Measurements from ENCODE around the gene COPE. TPM values are rescaled to one million over a fixed set of nuclear protein-coding genes. Genes with fewer than 3 reads are reported as not detected.

The COPE gene
- total and polyA plus RNA-seq, 2 donors (not counting 1 experiment from before 2014, with no cell fraction given) = 154 to 279 TPM

DNA sequence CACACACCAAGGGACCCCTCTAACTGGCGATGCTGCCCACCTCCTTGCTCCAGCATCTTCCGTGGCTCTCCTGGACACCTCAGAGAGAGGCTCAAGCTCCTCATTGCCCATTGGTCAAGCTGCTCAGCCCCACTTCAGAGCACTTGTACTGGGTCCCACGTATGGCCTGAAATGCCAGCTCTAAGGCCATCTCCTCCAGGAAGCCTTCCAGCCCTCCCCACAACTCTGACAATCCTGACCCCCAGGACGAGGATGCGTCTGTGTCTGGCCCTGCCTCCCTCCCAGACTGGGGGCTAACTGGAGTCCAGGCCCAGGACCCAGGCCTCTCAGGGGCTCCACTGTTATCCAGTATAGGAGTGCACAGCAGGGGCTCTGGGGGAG is 29.8 kb upstream of the COPE start:
- Histone ChIP-seq H3K27ac (ENCODE audit: low read length in 2 of 2) (no peak overlapping the region), H3K9me3 (ENCODE audit: control extremely low read depth in 1 of 3, control insufficient read depth in 2 of 3, insufficient read depth in 1 of 3, low read length in 2 of 3) (no peaks in the 10 kb centered on the region), H3K79me2 (ENCODE audit: control insufficient read depth, insufficient read depth, low read length) (no peaks in the 10 kb centered on the region), H3K4me2 (replicated peaks; ENCODE audit: low read depth, low read length, poor library complexity, severe bottlenecking) (no peak overlapping the region), H2AFZ (ENCODE audit: insufficient read depth, low read depth, low read length, poor library complexity, severe bottlenecking) (no peak overlapping the region), H3K9ac (ENCODE audit: low read length) (no peak overlapping the region), H3K4me1 (ENCODE audit: control insufficient read depth in 2 of 2, insufficient read depth in 2 of 2, low read length in 2 of 2) (peaks cover 6 to 34% of the 10 kb centered on the region in 2 donors), H3K4me3 (ENCODE audit: control extremely low read depth in 1 of 5, extremely low read depth in 1 of 5, insufficient read depth in 1 of 5, low read depth in 2 of 5, low read length in 4 of 5) (no peak overlapping the region), H3K36me3 (replicated peaks in 1 of 2; ENCODE audit: control extremely low read depth in 1 of 2, control insufficient read depth in 1 of 2, extremely low read depth in 1 of 2, insufficient read depth in 2 of 2, low read length in 1 of 2) (no peaks in the 10 kb centered on the region), H3K27me3 (replicated peaks in 1 of 4; ENCODE audit: control extremely low read depth in 1 of 4, control insufficient read depth in 3 of 4, insufficient read depth in 4 of 4, low read length in 3 of 4) (peaks cover 0 to 3% (median 0%) of the 10 kb centered on the region in 4 experiments), H4K20me1 (ENCODE audit: control insufficient read depth, insufficient read depth, low read length, poor library complexity, severe bottlenecking) (no peaks in the 10 kb centered on the region)
- ChIA-PET POLR2A (no interaction called here), CTCF (interaction anchor here (0.7 kb wide), 1 partner anchor 12 kb away, joined by 3 read pairs; no protein-coding TSS in a partner anchor)
- Mint-ChIP-seq H3K9me3 (ENCODE audit: insufficient read depth) (no peaks in the 10 kb centered on the region), H3K27ac (no peak overlapping the region), H3K4me1 (peaks cover 19% of the 10 kb centered on the region), H3K4me3 (no peak overlapping the region), H3K27me3 (peaks cover 8% of the 10 kb centered on the region)
- ATAC-seq (ENCODE audit: low read depth) (no peak), DNase-seq (no peak)
- intact Hi-C loops (cut with micrococcal nuclease) = no loop called here
- TF ChIP-seq, protein P1, sequence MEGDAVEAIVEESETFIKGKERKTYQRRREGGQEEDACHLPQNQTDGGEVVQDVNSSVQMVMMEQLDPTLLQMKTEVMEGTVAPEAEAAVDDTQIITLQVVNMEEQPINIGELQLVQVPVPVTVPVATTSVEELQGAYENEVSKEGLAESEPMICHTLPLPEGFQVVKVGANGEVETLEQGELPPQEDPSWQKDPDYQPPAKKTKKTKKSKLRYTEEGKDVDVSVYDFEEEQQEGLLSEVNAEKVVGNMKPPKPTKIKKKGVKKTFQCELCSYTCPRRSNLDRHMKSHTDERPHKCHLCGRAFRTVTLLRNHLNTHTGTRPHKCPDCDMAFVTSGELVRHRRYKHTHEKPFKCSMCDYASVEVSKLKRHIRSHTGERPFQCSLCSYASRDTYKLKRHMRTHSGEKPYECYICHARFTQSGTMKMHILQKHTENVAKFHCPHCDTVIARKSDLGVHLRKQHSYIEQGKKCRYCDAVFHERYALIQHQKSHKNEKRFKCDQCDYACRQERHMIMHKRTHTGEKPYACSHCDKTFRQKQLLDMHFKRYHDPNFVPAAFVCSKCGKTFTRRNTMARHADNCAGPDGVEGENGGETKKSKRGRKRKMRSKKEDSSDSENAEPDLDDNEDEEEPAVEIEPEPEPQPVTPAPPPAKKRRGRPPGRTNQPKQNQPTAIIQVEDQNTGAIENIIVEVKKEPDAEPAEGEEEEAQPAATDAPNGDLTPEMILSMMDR (IDR thresholded peaks at IDR 0.05) = no peak
- TF ChIP-seq EZH2 (IDR thresholded peaks at IDR 0.05; ENCODE audit: borderline replicate concordance, insufficient read depth, low read depth, low read length, poor library complexity, severe bottlenecking) = no peak
- WGBS (ENCODE audit: insufficient coverage) = 91% methylated on average over 4 of the region's 5 CpGs

DNA sequence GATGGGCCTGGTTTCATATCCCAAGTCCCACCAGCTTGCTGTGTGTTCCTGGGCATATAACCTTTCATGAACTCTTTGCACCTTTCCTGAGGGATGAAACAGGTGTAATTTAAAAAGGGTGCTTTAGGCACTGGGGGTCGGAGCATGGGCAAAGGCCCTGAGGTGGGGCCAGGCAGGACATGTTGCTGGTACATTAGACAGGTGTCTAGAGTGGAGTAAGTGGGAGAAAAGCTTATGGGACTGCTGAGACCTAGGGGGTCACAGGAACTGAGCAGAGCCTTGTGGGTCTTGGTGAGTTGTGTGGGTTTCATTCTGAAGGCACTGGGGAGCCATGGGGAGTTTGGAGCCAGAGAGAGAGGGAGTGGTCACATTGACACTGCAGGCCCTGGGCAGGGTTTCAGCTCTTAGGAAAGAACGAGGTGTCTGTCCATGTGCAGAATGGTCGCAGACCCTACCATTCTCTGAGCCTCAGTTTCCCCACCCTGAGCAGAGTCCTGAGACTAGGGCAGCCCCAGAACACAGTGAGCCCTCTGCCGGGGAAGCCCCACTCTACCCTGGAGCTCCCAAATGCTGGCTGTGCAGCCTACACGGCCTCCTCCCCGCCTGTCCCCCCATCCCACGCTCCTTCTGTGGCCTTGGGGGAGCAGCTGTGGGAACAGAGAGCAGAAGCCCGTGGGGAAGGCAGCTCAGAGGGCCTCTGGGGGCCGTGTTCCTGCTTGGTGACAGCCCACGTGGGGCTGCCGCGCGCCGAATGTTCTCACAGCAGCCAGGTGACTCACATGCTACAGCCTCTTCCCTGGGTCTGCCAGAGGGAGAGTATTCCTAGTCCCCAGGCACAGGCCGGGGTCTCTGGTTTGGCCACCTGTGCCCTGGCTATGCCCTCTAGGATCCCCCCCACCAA is 29.1 kb upstream of the COPE start:
- H3K27ac ChIP-seq (ENCODE audit: low read length in 2 of 2) = no peak overlapping the region
- ATAC-seq (ENCODE audit: low read depth) = no peak
- WGBS (ENCODE audit: insufficient coverage) = 83% methylated on average over 15 of the region's 15 CpGs

More for the DNA sequence above, 29.1 kb upstream of the COPE start:
- H3K79me2 ChIP-seq (ENCODE audit: control insufficient read depth, insufficient read depth, low read length) = no peaks in the 10 kb centered on the region
- no peaks in the 10 kb centered on the region for H3K36me3 ChIP-seq (replicated peaks in 1 of 2; ENCODE audit: control extremely low read depth in 1 of 2, control insufficient read depth in 1 of 2, extremely low read depth in 1 of 2, insufficient read depth in 2 of 2, low read length in 1 of 2)
- H3K27ac Mint-ChIP-seq = peak overlapping the region; percentile 26
- peaks cover 8% of the 10 kb centered on the region for H3K27me3 Mint-ChIP-seq
- no peak for DNase-seq
- H4K20me1 ChIP-seq (ENCODE audit: control insufficient read depth, insufficient read depth, low read length, poor library complexity, severe bottlenecking) = no peaks in the 10 kb centered on the region
- H3K9me3 ChIP-seq (ENCODE audit: control extremely low read depth in 1 of 3, control insufficient read depth in 2 of 3, insufficient read depth in 1 of 3, low read length in 2 of 3) = no peaks in the 10 kb centered on the region
- H3K4me3 Mint-ChIP-seq = peak overlapping the region; percentile 19
- peaks cover 0 to 3% (median 0%) of the 10 kb centered on the region in 4 experiments for H3K27me3 ChIP-seq (replicated peaks in 1 of 4; ENCODE audit: control extremely low read depth in 1 of 4, control insufficient read depth in 3 of 4, insufficient read depth in 4 of 4, low read length in 3 of 4)
- H3K4me3 ChIP-seq (ENCODE audit: control extremely low read depth in 1 of 5, extremely low read depth in 1 of 5, insufficient read depth in 1 of 5, low read depth in 2 of 5, low read length in 4 of 5) = no peak overlapping the region
- POLR2A ChIA-PET = no interaction called here
- H3K4me1 Mint-ChIP-seq = peaks cover 19% of the 10 kb centered on the region
- no peak overlapping the region for H2AFZ ChIP-seq (ENCODE audit: insufficient read depth, low read depth, low read length, poor library complexity, severe bottlenecking)
- H3K4me2 ChIP-seq (replicated peaks; ENCODE audit: low read depth, low read length, poor library complexity, severe bottlenecking) = no peak overlapping the region
- CTCF ChIA-PET = interaction anchor here (0.8 kb wide), 1 partner anchor 72 kb away, joined by 3 read pairs; no protein-coding TSS in a partner anchor
- H3K9me3 Mint-ChIP-seq (ENCODE audit: insufficient read depth) = no peaks in the 10 kb centered on the region
- TF ChIP-seq EZH2 (IDR thresholded peaks at IDR 0.05; ENCODE audit: borderline replicate concordance, insufficient read depth, low read depth, low read length, poor library complexity, severe bottlenecking) = no peak
- TF ChIP-seq, protein P1 (IDR thresholded peaks at IDR 0.05) = no peak
- H3K4me1 ChIP-seq (ENCODE audit: control insufficient read depth in 2 of 2, insufficient read depth in 2 of 2, low read length in 2 of 2) = peaks cover 6 to 34% of the 10 kb centered on the region in 2 donors
- intact Hi-C loops (cut with micrococcal nuclease) = no loop called here
- no peak overlapping the region for H3K9ac ChIP-seq (ENCODE audit: low read length)

Data from B cell (primary cell).